OCI-LY7 (cell line): Measurements from ENCODE around the gene ELMO1.

Source experiments
- EZH2phosphoT487 ChIP-seq: fragments of 200-600 bp; sonication (generic); IDR thresholded peaks from 2 replicates; pipeline ENCODE4 v1.6.1; 2018; ENCODE audit warnings: low read depth, borderline replicate concordance, mild to moderate bottlenecking, mixed run types, antibody characterized with exemption, low read length, moderate library complexity, mixed read lengths
- TF ChIP-seq, protein P1 (sequence below): fragments of 200-600 bp; sonication (generic); conservative IDR thresholded peaks from 2 replicates; pipeline ENCODE4 v1.5.1; 2014; ENCODE audit warnings: mild to moderate bottlenecking, antibody characterized with exemption, low read length, moderate library complexity, mixed read lengths

DNA sequence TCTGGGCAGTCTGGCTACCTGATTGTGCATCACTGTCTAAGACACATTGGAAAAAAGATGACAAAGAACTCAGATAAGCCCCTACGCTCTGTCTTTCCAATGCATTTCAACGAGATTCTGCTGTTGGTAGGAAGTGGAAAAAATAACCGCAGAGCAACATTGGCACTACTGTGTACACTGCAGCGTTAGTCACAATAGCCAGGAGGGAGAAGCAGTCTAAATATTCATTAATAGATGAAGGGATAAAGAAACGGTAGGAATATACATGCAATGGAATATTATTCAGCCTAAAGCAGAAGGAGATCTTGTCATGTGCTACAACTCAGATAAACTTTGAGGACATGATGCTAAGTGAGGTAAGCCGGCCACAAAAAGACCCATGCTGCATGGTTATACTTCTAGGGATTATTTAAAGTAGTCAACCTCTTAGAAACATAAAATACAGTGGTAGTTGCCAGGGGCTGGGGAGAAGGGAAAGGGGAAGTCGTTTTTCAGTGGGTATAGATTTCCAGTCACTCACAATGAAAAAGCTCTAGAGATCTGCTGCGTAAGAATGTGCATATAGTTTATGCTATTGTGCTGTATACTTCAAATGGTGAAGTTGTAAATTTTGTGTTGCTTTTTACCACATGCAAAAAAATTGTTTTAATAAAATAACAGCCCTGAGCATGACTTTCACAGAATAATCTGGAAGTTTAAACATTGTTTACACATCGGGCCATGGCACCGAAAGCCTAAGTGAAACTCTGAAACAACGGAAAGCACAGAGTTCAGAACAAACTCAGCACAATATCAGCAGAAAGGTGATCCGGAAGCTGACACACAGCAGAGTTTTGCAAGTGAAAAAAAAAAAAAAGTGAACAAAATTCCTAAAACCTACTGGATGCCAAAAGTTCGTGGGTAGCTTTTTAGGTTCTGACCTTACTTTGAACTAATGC lies 40.1 kb downstream of the ELMO1 start:
- TF ChIP-seq, protein P1, sequence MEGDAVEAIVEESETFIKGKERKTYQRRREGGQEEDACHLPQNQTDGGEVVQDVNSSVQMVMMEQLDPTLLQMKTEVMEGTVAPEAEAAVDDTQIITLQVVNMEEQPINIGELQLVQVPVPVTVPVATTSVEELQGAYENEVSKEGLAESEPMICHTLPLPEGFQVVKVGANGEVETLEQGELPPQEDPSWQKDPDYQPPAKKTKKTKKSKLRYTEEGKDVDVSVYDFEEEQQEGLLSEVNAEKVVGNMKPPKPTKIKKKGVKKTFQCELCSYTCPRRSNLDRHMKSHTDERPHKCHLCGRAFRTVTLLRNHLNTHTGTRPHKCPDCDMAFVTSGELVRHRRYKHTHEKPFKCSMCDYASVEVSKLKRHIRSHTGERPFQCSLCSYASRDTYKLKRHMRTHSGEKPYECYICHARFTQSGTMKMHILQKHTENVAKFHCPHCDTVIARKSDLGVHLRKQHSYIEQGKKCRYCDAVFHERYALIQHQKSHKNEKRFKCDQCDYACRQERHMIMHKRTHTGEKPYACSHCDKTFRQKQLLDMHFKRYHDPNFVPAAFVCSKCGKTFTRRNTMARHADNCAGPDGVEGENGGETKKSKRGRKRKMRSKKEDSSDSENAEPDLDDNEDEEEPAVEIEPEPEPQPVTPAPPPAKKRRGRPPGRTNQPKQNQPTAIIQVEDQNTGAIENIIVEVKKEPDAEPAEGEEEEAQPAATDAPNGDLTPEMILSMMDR = no peak
- TF ChIP-seq EZH2phosphoT487 = no peak
